Measurements from ENCODE around the gene PROSER2. TPM values are rescaled to one million over a fixed set of nuclear protein-coding genes. Genes with fewer than 3 reads are reported as not detected.

Gene PROSER2
- total and polyA plus RNA-seq, 10 donors = 1.6 to 15.4 (median 6.1) TPM

- TF ChIP-seq CTCF (IDR thresholded peaks at IDR 0.05 in 8 of 11, conservative IDR thresholded peaks at IDR 0.05 in 3 of 11) (no peak), POLR2AphosphoS5 (IDR thresholded peaks at IDR 0.05) (no peak), POLR2A (IDR thresholded peaks at IDR 0.05) (no peak)
- 80 to 92% (median 86%) methylated on average over 6 of the region's 6 CpGs for WGBS, 5 donors
- no peak for DNase-seq
Measured at GRCh38 chr10:11827414-11827813, 4.3 kb downstream of the PROSER2 start.

GRCh38 chr10:11828682-11829284 lies 5.6 kb downstream of the PROSER2 start:
- no peak for DNase-seq
- Histone ChIP-seq H3K27me3 (replicated peaks in 1 of 7) (peaks cover 0 to 17% (median 3%) of the 10 kb centered on the region in 7 donors), H3K4me3 (no peak overlapping the region), H3K4me1 (peaks cover 0 to 46% (median 9%) of the 10 kb centered on the region in 6 donors), H3K27ac (no peak overlapping the region), H3K36me3 (no peaks in the 10 kb centered on the region), H3K9me3 (no peaks in the 10 kb centered on the region)
- intact Hi-C loops (cut with DNase I; ENCODE audit: low total_unique reads) = no loop called here
- TF ChIP-seq CTCF (IDR thresholded peaks at IDR 0.05 in 8 of 11, conservative IDR thresholded peaks at IDR 0.05 in 3 of 11) (no peak), POLR2A (IDR thresholded peaks at IDR 0.05) (no peak)
- WGBS, 5 donors = 83 to 93% (median 88%) methylated on average over 11 of the region's 11 CpGs

More at GRCh38 chr10:11827414-11827813, 4.3 kb downstream of the PROSER2 start:
- peaks cover 0 to 30% (median 12%) of the 10 kb centered on the region in 7 donors for H3K27me3 ChIP-seq (replicated peaks in 1 of 7)
- H3K27ac ChIP-seq = no peak overlapping the region
- H3K4me3 ChIP-seq = no peak overlapping the region
- no peaks in the 10 kb centered on the region for H3K36me3 ChIP-seq
- no peaks in the 10 kb centered on the region for H3K9me3 ChIP-seq
- peaks cover 0 to 60% (median 22%) of the 10 kb centered on the region in 6 donors for H3K4me1 ChIP-seq
- intact Hi-C loops (cut with DNase I; ENCODE audit: low total_unique reads) = no loop called here

DNA sequence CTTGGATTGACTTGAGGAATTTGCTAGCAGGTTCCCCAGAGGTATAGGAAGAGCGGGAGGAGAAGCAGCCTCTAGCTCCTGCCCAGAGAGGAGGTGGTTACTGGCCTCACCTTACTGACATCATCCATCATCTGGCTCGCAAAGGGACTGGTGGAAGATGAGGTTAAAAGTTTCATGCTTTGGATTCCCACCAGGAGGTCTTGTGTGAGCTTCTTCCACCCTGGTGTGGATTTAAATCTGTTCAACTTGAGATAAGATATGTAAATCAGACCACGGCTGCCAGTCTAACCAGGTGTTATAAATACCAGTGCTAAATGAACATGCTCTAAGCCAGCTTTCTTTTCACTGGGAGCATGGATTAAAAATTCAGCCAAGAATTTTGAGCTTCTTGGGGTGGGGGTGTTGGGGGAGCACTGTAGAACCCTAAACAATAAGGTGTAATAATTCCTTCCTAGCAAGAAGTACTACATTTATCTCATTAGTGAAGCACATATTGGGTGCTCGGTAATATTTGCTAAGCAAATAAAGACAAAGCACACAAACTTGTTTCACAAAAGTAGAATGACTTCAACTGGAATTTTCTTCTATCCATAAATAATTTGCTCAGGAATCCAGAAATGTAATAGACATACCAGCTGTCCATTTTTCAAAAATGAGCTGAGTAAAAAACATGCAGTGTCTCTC lies 7.8 kb downstream of the PROSER2 start:
- Histone ChIP-seq H3K9me3 (no peaks in the 10 kb centered on the region), H3K36me3 (no peaks in the 10 kb centered on the region), H3K4me3 (no peak overlapping the region), H3K4me1 (peaks cover 0 to 29% (median 2%) of the 10 kb centered on the region in 6 donors), H3K27me3 (replicated peaks in 1 of 7) (no peaks in the 10 kb centered on the region), H3K27ac (no peak overlapping the region)
- WGBS, 5 donors = 78 to 87% (median 83%) methylated on average over 4 of the region's 4 CpGs
- no peak for DNase-seq
- intact Hi-C loops (cut with DNase I; ENCODE audit: low total_unique reads) = no loop called here
- TF ChIP-seq CTCF (IDR thresholded peaks at IDR 0.05 in 8 of 11, conservative IDR thresholded peaks at IDR 0.05 in 3 of 11) (no peak), POLR2A (IDR thresholded peaks at IDR 0.05) (no peak), POLR2AphosphoS5 (IDR thresholded peaks at IDR 0.05) (no peak)

DNA sequence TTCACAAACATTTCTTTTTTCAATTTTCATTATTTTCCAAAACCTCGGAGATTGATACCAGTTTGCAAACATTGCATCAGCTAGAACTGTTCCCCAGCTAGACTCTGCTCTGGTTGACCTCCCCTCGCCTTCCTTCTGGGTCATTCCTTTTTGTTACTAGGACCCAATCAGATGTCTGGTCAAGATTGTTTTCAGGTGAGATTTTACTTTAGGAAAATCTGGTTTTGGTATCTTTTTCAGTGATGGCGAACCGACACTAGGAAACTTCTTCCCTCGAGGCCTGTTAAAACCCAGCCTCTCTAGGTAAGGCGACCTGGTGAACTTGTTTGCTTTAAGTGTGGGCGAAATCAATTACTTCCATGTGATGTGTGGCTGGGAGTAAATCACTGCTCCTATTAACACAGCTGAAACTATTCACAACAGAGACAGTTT lies 8.4 kb downstream of the PROSER2 start:
- intact Hi-C loops (cut with DNase I; ENCODE audit: low total_unique reads) = no loop called here
- no peaks in the 10 kb centered on the region for H3K36me3 ChIP-seq
- H3K4me1 ChIP-seq = peaks cover 0 to 26% (median 2%) of the 10 kb centered on the region in 6 donors
- H3K27ac ChIP-seq = no peak overlapping the region
- no peaks in the 10 kb centered on the region for H3K9me3 ChIP-seq
- DNase-seq = no peak
- TF ChIP-seq CTCF (IDR thresholded peaks at IDR 0.05 in 8 of 11, conservative IDR thresholded peaks at IDR 0.05 in 3 of 11) (no peak), POLR2A (IDR thresholded peaks at IDR 0.05) (no peak), POLR2AphosphoS5 (IDR thresholded peaks at IDR 0.05) (no peak)
- WGBS, 5 donors = 83 to 91% (median 87%) methylated on average over 7 of the region's 7 CpGs
- no peaks in the 10 kb centered on the region for H3K27me3 ChIP-seq (replicated peaks in 1 of 7)
- H3K4me3 ChIP-seq = no peak overlapping the region

Data from spleen (tissue), 11 donors.